Epithelial cell of proximal tubule (primary cell): ENCODE data around the gene TJAP1. TPM values are rescaled to one million over a fixed set of nuclear protein-coding genes. Genes with fewer than 3 reads are reported as not detected.

ENCODE experiments used
- DNase-seq: peaks from one replicate; pipeline ENCODE4 v3.0.0-alpha.2; 2011; ENCODE audit warnings: low read depth
- H3K4me3 ChIP-seq: 2 replicates; pipeline ENCODE4 v1.5.1; 2011; ENCODE audit warnings: low read depth, mild to moderate bottlenecking, low read length
- total RNA-seq: library from RNA; depleted of rRNA; stranded (reverse); fragments of >200 nt; gene quantifications from 2 replicates; pipeline ENCODE4 v1.2.3, GENCODE V29; 2015
- TF ChIP-seq, protein P1 (sequence below): conservative IDR thresholded peaks from 2 replicates; pipeline ENCODE4 v1.5.1; 2012; ENCODE audit warnings: low read depth, mild to moderate bottlenecking, low read length

TJAP1 gene
- total RNA-seq: 17.8 and 18.3 TPM in 2 replicates

GRCh38 chr6:43477235-43478007, at the start of gene TJAP1:
TSS of gene TJAP1 (plus strand) at chr6:43477570. CDS start at chr6:43499002, 21,432 bp downstream.
- DNase-seq: no peak
- H3K4me3 ChIP-seq: peak within 1 kb of the TSS; percentile 73
- TF ChIP-seq, protein P1, sequence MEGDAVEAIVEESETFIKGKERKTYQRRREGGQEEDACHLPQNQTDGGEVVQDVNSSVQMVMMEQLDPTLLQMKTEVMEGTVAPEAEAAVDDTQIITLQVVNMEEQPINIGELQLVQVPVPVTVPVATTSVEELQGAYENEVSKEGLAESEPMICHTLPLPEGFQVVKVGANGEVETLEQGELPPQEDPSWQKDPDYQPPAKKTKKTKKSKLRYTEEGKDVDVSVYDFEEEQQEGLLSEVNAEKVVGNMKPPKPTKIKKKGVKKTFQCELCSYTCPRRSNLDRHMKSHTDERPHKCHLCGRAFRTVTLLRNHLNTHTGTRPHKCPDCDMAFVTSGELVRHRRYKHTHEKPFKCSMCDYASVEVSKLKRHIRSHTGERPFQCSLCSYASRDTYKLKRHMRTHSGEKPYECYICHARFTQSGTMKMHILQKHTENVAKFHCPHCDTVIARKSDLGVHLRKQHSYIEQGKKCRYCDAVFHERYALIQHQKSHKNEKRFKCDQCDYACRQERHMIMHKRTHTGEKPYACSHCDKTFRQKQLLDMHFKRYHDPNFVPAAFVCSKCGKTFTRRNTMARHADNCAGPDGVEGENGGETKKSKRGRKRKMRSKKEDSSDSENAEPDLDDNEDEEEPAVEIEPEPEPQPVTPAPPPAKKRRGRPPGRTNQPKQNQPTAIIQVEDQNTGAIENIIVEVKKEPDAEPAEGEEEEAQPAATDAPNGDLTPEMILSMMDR: no peak

DNA sequence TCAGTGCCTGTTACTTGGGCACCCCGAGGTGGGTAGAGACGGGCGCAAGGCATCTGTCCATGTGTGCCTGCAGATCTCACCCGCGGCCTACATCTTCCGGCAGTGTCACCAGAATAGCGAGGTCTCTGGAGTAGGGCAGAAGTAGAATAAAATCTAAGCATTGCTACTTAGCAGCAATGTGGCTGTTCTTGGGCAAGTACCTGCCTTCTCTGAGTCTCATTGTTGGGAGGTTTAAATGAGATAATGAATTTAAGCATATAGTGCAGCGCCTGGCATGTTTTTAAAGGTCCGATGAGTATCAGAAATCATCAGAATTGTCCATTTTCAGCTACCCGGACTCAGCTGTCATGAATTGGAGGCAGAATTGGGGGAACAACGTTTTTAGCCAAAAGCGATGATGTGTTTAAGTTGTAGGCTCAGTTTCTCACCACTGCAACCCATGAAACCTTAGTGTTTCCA, 49.2 kb upstream of the TJAP1 start:
- H3K4me3 ChIP-seq: peak overlapping the region; percentile 94
- DNase-seq: no peak
- TF ChIP-seq, protein P1: no peak

GRCh38 chr6:43428874-43429273, 48.5 kb upstream of the TJAP1 start:
- TF ChIP-seq, protein P1: no peak
- no peak for DNase-seq
- H3K4me3 ChIP-seq: peak overlapping the region; percentile 94

DNA sequence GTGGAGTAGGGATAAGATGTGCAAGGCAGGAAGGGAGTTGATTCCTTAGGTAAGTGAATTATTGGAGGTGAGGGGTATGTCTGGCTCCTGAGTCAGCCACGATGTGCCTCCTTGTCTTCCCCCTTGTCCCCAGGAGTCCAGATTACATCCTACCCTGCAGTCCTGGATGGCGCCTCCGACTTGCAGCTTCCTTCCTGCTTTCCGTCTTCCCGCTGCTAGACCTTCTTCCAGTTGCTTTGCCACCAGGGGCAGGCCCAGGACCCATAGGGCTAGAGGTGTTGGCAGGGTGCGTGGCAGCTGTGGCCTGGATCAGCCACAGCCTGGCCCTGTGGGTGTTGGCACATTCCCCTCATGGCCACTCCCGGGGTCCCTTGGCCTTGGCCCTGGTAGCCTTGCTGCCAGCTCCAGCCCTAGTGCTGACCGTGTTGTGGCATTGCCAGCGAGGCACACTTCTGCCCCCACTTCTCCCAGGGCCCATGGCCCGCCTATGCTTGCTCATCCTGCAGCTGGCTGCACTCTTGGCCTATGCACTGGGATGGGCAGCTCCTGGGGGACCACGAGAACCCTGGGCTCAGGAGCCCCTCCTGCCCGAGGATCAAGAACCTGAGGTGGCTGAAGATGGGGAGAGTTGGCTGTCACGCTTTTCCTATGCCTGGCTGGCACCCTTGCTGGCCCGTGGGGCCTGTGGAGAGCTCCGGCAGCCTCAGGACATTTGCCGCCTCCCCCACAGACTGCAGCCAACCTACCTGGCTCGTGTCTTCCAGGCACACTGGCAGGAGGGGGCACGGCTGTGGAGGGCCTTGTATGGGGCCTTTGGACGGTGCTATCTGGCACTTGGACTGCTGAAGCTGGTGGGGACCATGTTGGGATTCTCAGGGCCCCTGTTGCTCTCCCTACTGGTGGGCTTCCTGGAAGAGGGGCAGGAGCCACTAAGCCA, 45.1 kb upstream of the TJAP1 start:
- TF ChIP-seq, protein P1: no peak
- no peak for DNase-seq

GRCh38 chr6:43433148-43433547, 44.2 kb upstream of the TJAP1 start:
- TF ChIP-seq, protein P1: no peak
- no peak for DNase-seq
- H3K4me3 ChIP-seq: no peak overlapping the region

More for the DNA sequence above, 45.1 kb upstream of the TJAP1 start:
- no peak overlapping the region for H3K4me3 ChIP-seq

DNA sequence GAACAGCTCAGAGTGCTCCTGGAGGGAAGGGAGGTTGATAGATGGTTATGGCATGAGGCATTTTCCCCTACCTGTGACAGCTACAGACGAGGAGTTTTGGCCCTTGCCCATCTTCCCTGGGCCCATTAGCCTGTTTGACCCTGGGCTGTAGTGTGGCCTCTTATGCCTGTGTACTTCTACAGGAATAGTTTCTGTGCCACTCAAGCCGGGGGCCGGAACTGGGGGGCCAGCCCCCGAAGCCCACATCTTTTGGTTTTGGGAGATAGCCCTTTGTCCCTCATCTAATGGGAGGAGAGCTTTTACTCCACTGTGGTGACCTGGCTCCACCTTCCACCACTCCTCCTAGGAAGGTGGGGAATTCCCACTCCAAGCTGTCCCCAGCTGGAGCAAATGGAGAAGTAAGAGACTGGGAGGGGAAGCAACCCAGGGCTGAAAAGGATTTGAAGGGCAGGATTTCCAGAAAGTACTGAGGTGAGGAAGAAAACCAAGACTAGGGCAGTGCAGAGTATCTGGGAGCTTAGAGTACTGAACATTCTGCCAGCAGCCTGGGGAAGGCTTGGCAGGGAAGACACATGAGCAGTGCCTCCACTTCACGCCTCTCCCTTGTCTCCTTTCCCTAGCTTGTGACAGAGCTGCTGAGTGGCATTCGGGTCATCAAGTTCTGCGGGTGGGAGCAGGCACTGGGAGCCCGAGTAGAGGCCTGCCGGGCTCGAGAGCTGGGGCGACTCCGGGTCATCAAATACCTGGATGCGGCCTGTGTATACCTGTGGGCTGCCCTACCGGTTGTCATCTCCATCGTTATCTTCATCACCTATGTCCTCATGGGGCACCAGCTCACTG, 43.1 kb upstream of the TJAP1 start:
- TF ChIP-seq, protein P1: no peak
- H3K4me3 ChIP-seq: no peak overlapping the region
- DNase-seq: no peak
